IPS DF 4.7 (cell line): ENCODE data around the gene FAM20A.

Experiments used
- DNase-seq: peaks from one replicate; pipeline ENCODE4 v3.0.0-alpha.2; 2013; ENCODE audit warnings: low spot score; ENCODE audit errors: extremely low read depth

FAM20A gene

DNA sequence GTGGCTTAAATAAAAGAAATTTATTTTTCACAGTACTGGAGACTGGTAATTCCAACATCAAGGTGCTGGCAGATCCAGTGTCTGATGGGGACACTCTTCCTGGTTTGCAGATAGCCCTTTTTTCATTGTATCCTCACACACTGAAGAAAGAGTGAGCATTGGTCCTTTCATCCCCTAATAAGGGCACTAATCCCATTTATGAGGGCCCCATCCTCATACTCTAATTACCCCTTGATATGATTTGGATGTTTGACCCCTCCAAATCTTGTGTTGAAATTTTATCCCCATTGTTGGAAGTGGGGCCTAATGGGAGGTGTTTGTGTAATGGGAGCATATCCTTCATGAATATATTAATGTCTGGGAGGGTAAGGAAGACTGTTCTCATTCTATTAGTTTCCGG is 9.4 kb upstream of the FAM20A start:
- no peak for DNase-seq

DNA sequence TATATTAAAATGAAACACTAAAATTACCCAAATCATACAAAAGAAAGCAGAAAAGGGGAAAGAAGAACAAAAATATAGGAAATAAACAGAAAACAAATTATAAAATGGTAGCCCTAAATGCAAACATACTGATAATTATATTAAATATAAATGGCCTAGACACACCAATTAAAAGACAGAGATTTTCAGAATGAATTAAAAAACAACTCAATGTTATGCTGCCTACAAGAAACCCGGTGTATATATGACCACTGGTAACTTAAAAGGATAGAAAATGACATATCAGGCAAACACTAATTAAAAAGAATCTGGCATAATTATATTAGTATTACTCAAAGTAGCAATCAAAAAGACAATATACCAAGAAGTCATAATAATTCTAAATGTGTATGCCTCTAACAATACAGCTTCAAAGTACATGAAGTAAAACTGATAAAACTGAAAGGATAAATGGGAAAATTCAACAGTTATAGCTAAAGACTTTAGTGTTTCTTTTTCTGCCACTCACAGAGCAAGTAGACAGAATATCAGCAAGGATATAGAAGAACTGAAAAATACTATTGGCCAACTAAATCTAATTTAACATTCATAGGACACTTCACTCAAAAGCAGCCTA is 7.5 kb upstream of the FAM20A start:
- no peak for DNase-seq

DNA sequence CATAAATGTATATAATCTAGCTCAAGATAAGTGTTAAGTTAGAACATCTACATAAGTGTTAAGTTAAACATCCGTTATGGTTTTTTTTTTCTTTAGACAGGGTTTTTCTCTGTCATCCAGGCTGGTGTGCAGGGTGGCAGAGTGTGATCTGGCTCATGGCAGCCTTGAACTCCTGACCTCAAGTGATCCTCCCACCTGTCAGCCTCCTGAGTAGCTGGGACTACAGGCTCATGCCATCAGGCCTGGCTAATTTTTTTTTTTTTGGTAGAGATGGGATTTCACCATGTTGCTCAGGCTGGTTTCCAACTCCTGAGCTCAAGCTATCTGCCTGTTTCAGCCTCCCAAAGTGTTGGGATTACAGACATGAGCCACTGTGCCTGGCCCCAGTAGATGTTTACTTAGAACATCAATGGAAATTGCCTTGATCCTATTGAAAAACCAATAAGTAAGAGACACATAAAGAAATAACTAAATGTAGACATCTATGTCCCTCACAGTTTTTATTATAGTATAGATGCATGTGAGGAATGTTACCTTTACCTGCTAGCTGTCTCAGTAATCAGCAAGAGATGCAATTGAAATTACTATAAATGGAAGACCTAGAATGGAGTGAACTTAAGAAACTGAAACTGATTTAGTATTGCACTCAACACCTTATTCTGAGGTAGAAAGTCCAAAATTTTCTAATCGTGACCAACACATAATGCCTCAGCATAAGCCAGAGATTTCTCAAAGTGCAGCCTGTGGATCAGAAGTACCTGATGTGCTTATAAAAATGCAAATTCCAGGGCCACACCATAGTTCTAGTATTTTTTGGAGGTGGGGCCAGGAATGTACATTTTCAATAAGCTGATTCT is 5.5 kb upstream of the FAM20A start:
- no peak for DNase-seq

DNA sequence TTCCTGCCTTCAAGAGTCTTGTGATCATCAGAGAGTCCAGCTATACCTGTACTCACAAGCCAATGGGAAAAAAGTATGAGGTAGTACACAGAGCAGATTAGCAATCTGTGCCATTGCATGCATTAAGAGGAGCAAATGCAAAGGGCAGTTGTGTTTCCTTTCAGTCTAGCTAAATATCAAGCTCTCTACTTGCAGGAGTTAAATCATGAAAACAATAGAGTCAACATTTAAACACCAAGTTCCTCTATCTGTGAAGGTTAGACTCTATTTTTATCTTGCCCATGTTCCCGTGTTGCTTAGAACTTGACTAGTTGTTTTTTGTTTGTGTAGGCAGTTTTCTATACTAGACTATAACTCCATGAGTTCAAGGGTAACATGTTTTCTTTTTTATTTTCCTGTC is 4.7 kb upstream of the FAM20A start:
- no peak for DNase-seq

DNA sequence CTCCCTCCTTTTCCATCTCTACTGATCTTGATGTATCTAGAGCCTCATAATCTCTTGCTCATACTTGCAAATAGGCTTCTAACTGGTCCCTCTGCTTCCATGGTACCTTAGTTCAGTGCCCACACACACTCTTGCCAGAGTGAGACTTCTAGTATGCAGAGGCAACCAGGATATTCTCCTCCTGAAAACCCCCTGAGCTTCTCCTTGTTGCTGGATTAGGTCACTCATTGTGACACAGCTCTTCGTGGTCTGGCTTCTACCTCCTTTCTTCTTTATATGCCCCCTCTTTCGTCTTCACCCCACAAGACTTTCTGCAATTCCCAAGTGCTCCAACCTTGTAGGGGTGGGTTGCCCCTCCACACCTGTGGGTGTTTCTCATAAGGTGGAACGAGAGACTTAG is 2.5 kb upstream of the FAM20A start:
- no peak for DNase-seq

DNA sequence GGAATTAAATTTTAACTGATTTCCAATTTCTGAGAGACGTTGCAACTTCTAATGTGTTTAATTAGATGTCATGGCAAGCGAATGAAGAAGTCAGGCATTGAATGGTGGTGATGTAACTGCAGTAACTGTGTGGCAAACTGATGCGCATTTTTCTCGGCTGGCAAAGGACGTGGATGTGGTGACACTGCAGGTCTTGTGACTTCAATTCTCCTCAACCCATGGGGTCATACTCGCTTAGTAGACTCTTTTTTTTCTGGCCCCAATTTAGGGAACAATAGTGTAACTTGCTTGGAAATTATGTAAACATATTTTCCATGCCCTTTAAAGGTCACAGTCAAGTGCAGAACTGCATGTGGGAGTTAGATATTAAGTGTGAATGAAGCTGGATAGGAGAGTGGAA is 1.9 kb upstream of the FAM20A start:
- no peak for DNase-seq

DNA sequence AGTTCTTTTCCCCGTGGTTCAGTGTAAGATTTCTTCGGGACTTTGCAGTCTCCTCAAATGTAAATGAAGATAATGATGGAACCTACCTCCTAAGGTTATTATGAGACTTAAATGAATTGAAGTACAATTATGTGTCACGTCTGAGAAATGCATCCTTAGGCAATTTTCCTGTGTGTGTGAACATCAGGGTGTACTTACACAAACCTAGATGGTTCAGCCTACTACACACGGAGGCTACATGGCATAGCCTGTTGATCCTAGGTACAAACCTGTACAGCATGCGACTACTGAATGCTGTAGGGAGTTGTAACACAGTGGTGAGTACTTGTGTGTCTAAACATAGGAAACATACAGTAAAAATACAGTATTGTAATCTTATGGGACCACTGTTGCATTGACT is 1.1 kb upstream of the FAM20A start:
- DNase-seq: no peak

DNA sequence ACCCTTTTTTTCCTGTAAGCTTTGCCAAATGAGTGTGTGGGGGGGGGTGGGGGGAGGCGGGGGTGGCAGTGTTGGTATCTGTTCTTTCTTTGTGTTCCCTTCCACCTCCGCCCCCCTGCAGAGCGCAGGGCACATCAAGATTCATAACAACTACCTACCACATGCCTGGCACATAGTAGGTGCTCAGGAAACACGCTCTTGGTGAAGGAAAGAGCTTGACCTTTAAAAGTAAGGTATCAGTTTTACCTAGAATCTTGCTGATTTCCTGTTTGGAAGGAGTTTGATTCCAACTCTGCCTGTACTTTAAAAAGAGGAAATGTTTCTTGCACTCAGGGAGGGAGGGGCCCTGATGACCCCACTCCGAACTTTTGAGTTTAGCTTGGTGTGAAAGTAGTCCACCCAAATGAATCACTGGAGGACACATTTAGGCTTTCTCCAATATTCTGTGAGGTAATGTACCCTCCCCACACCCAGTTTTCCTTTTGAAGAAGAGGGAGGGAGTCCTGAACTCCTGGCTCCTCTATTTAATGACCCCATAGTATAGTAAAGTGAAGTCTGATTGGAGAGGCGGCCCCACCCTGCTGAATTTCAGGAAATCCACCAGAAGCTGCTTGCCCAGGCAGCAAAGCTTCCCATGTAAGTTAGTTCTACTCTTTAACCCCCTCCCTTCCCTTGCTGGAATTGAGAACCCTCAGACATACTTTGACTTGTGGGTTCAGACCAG is 560 bp upstream of the FAM20A start:
- no peak for DNase-seq

DNA sequence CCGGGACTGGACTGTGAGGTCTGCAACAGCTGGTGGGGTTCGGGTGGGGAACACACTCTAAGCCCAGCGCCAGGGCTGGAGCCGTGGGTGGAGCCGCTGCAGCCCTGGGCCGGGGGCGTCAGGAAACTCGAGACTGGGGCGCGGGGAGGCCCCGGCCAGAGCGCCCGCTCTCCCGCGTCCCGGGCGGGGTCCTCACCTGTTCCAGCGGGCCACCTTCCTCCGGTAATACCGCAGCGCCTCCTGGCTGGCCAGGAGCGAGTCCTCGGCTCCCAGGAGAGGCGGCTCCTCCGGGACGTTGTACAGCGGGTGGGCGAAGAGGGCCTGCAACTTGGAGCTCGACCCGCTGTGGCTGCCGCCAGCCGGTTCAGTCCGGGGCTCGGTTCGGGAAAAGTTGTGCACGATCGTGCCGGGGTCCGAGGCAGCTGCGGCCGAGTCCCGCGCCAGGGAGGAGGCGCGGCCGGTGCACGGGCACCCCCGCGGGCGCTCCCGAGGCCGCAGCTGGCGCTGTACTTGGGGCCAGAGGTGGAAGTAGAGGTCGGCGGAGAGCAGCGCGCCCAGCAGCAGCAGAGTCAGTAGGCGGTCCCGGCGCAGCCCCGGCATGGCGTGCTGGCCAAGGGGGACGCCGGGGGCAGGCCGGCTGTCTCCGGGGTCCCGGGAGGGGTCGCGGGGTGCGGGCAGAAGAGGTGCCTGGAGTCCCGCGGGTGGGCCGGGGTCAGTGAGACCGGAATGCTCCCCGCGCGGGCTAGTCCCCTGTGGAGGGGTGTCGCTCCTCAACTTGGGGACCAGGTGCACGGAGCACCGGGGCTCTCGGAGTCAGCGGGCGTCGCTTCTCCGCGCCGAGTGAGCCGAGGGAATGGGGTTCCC is 868 bp downstream of the FAM20A start:
- DNase-seq: no peak

DNA sequence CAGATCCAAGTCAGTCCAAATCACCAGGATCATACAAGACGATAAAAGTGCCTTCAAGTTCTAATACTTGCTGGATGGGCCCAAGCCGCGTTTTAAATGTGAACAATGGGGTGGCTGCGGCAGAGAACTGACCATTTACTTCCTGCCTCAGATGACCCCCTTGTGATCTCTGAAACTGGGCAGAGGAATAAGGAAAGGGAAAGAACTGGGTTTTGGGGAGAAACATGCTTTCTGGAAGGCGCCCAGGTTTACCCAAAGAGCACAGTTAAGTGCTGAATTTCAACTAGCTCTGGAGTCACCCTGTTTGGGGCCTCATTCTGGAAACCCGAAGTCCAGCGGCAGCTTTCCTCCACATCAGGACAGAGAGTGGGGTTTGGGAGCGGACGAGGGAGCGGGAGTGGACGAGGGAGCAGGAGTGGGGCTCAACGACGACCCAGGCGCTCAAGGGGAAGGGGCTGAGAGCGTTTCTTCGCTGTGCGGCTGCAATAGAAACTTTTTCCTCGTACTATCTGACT is 1.6 kb downstream of the FAM20A start:
- DNase-seq: no peak

DNA sequence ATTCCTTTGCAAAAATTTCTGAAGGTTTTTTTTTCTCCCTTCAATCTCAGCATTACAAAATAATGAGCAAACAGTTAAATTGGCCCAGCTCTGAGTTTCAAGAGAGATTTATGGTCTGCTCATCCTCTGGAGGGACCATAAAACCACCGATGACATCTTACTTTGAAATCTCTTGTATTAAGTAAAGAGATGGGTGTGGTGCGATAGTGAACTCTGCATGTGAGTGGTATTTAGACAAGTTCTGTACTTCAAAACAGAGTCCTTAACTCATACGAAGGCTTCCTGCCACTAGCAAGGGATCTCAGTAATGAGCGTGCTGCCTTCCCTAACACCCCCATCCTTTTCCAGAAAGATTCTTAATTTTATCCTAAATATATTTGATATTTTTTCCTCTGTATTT is 2.1 kb downstream of the FAM20A start:
- DNase-seq: no peak

DNA sequence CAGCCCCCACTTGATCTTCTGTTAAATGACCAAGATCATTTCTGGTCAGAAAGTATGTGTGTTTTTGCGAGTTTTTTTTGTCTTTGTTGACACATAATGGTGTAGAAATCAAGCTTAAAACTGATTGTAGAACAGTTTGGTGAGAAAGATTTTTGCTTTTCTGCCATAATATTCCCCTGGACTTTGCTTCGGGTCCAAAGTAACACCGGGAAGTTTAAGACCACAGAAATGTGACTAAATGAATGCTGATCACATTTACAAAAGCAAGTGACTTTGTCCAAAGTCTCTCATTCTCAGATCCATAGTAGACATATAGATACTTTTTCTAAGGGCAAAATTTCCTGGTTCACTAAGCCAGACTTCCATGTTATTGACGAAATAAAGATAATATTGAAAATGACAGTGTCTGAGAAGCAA is 2.6 kb downstream of the FAM20A start:
- no peak for DNase-seq

DNA sequence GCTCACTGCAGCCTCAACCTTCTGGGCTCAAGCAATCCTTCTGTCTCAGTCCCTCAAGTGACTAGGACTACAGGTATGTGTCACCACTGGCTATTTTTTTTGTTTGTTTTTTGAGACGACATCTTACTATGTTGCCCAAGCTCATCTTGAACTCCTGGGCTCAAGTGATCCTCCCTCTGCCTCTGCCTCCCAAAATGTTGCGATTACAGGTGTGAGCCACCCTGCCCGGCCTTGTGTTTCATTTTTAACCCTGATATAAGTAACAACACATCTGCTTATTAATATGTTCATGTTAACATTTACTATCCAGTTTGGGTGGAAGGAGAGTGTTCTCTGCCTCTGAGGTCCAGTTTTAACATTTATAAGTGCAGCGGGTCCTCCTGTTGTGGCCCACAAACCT is 3.1 kb downstream of the FAM20A start:
- no peak for DNase-seq

DNA sequence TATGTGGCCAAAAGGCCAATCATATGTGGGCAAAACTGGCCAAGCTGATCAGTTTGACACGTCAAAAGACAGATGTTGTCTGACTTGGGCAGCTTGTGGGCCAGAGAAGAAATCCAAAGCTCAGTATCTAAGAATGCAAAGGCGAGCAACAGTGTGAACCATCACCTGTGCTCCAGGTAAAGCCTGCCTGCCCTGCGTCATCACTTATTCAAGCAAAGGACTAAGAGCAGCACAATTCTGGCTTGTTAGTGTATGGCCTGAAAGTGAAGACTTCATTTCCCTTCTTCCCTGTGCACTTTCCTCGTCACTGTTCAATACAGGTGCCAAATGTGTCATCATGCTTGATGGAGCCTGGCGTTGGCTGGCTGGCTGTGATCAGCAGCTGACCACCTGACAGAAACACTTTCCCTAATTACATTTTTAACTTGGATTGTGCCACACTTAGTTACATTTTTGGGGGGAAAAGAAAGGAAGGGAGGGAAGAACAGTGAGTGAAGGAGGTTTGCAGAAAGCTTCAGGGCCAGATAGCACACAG is 4.7 kb downstream of the FAM20A start:
- DNase-seq: no peak

DNA sequence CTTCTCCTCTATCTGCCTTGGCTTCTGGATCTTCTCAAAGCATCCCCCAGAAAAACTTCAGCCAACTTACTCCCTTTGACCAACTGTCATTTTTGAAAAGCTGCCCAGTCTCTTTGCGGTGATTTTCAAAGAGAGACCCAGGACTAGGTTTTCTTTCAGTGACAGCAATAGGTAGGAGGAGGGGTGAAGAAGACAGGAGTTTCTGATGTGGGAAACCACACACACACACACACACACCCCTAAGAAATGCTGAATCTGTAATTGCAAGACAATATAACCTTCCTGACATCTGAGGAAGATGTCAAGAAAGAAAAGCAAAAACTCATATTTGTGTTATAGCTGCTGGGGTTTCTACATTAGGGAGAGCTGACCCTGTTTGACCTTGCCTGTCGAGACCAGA is 5.2 kb downstream of the FAM20A start:
- DNase-seq: no peak

DNA sequence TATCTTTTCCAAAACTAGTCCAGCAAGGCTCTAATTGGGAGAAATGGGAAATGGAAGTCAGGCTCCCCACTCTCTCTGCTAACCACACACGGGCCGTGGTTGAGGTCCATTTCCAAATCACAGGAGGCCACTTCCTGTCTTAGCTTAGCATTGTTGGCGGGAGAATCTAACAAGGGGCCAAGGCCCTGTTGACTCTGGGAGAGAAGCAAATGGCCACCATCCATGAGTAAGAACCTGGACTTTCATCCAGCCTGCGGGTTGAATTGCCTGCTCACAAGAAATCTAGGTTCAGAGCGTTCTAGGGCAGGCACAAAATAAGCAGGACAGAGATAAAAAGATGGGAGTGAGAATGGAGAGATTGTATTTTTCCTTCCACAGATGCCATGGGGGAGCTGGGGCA is 5.7 kb downstream of the FAM20A start:
- DNase-seq: no peak

DNA sequence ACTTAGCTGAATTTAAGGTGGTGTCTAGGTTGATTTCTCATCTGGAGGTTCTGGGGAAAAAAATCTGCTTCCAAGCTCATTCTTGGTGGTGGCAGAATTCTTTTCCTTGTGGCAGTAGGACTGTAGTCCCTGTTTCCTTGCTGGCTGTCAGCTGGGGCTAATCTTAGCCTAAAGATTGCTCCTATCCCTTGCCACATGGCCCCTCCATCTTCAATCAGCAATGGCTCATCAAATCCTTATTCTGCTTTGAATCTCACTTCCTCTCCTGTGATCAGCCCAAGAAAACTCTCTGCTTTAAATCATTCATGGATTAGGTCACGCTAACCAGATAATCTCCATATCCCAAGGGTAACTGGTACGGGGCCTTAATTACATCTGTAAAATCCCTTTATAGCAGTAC is 6.6 kb downstream of the FAM20A start:
- no peak for DNase-seq

DNA sequence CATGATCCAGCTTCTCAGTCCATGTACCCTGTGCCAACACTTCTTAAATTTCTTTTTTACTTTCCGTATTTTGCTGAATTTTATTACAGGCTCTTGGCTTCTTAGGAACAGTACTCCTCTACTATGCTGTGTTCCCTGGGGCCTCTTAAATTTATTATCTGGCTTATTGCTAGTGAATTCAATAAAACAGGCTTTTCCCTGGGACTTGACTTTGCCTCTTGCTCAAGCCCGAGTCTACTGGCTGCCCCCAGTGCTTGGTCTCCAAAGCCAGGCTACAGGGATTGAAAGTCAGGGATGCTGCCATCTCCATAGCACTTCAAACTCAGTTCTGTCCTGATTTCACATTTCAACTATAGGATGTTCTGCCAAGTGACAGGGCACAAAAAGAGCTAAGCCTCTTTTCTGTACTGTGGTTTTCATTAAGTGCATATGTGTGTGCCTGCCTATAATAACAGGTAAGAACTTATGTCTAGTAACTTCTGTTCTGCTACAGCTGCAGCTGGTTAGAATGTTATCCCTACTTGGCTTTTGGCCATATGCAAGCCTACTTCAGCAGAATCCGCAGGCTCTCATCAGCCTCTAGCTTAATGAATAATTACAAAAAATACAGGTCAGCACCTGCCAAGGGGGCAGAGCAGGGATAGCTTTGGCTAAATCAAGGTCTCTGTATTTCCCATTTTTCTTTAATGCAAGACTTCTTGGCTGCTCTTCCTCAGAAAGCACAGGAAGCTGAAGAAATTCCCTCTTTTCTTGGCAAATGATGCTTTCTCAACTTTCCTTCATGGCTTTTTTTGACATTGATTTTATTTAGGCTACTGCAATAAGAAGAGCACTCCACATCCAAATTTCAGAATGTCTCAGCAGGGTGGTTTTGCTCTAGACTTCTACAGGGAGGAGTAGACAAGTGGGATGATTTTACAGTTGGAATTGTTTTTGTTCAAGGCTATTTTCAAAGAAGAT is 8.2 kb downstream of the FAM20A start:
- DNase-seq: no peak

DNA sequence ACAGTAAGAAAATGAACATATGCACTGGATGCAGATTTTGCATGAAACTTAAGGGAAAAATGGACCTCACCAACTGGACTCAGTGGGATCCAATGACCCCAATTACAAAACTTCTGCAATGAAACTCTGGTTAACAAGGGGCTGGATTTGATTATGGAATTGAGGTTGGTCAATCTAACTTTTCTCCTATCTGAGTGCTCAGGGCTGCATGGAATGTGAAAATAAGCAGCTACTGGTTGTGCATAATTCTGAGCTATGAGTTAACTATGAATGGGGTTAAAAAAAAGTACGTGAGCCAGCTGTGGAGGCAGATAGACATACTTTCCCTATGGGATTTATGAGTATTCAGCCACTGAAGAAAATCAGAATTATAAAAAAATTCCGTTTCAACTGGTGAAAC is 9.2 kb downstream of the FAM20A start:
- no peak for DNase-seq

DNA sequence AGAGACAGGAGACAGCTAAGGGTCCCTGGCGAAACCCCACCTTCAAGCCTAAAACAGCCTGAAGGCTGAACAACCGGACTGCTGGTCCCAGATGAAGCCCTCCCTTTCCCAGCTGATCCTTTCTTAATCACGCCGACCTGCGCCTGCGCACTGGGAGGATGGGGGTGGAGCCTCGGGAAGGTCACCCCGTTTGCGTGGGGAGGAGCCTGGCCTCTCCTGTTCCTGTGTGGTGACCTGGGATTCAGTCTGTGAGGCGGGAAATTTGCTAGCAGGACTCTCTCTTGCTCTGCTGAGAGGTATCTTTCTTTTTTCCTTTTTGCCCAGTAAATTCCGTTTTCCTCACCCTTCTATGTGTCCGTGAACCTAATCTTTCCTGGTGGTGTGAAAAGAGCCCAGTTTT is 9.6 kb downstream of the FAM20A start:
- DNase-seq: no peak
